ENCODE measurements around the gene ZNF138. TPM values are rescaled to one million over a fixed set of nuclear protein-coding genes. Genes with fewer than 3 reads are reported as not detected.

Gene ZNF138
- total and polyA plus RNA-seq, 7 experiments from 2014 or later, result 8.8 to 19.0 (median 12.4) TPM

DNA sequence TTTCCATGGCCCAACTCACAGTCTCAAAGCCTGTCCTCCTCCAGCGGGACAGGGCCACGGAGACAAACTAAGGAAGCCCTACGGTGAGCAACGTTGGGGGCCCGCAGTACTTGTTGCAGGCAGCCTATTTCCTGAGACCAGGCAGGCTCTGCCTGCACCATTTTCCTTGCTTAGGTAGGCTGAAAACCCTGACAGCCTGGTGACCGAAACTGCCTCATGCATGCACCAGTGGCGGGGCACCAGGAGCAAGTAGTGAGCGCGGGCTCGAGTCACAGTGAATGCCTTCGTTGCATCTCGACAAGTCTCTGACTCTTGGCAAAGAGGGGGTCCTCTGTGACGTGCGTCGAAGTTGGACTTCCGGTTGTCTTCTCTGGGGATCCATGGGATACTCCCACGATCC, 85.6 kb downstream of the ZNF138 start:
- POLR2A ChIA-PET, result no interaction called here
- Mint-ChIP-seq H3K4me3 (no peak overlapping the region), H3K27me3 (peaks cover 22 to 72% (median 46%) of the 10 kb centered on the region in 5 donors)

DNA sequence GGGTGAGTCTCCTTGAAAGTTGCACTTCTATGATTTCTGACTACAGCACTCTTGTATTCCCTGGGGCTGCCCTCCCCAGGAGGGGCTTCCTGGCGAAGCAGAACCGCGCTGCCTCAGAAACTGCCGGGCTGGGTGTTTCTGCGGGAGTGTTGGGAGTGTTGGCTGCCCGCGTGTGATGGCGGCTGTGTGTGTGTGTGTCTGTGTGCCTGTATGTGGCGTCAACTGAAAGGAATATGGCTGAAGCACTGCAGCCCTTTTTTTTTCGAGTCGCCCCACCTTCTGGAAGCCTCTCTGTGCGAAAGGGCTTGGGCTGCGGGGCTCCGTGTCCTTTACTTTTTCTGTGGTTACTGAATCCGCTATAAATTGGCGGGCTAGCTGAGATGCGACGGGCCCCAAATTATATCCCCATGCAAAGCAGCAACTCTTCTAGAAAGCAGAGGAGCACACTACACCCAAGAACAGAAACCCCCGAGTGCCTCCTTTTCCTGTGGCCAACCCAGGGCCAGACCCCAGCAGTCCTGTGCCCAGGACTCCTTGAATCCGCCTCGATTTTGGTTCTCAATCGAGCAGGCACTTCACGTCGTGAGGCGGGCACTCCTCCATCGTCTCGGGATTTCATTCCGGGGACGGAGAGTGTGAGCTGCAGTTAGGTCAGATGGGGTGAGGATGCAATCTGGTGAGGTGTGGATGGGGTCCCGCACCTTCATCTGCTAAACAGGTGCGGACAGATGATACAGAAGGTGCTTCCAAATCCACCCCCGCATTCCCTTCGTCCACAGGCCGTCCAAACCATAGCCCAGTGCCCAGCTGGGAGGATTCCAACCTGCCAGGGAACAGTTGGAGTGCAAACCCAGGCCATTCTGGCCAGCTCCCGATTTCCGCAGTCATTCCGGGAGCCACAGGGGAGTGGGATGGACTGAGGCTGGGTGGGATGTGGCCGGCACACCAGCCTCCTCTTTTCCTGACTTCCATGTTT, 86.4 kb downstream of the ZNF138 start:
- Mint-ChIP-seq H3K4me1 (peaks cover 3 to 24% (median 16%) of the 10 kb centered on the region in 7 donors), H3K4me3 (no peak overlapping the region), H3K36me3 (peaks cover 0 to 8% (median 5%) of the 10 kb centered on the region in 5 donors), H3K27me3 (peaks cover 24 to 80% (median 54%) of the 10 kb centered on the region in 5 donors), H3K9me3 (peaks cover 0 to 62% (median 3%) of the 10 kb centered on the region in 11 donors), H3K27ac (no peak overlapping the region)
- intact Hi-C loops (cut with micrococcal nuclease), result no loop called here
- H3K36me3 ChIP-seq (ENCODE audit: control insufficient read depth in 2 of 3, insufficient read depth in 3 of 3, low read length in 3 of 3), result no peaks in the 10 kb centered on the region
- H3K4me1 ChIP-seq (ENCODE audit: control insufficient read depth in 2 of 2, insufficient read depth in 2 of 2, low read length in 2 of 2), result no peaks in the 10 kb centered on the region
- no peak overlapping the region for H3K27ac ChIP-seq (ENCODE audit: low read depth, low read length)
- DNase-seq (peak in 1 of 9 donors; percentile 6), ATAC-seq (no peak)
- no peaks in the 10 kb centered on the region for H3K9me3 ChIP-seq (ENCODE audit: control insufficient read depth in 2 of 3, low read length in 3 of 3)
- H3K4me3 ChIP-seq (ENCODE audit: low read length), result no peak overlapping the region
- ChIA-PET CTCF (no interaction called here), POLR2A (interaction anchor here (0.6 kb wide), 1 partner anchor 10 kb away, joined by 3 read pairs; no protein-coding TSS in a partner anchor)
- peaks cover 0 to 10% of the 10 kb centered on the region in 2 donors for H3K27me3 ChIP-seq (ENCODE audit: control insufficient read depth in 2 of 2, insufficient read depth in 2 of 2, low read length in 2 of 2)

More for the DNA sequence above, 85.6 kb downstream of the ZNF138 start:
- ATAC-seq (no peak), DNase-seq (peak in 1 of 9 donors; percentile 10)
- CTCF ChIA-PET, result no interaction called here
- H3K36me3 Mint-ChIP-seq, result peaks cover 0 to 8% (median 5%) of the 10 kb centered on the region in 5 donors
- H3K4me1 ChIP-seq (ENCODE audit: control insufficient read depth in 2 of 2, insufficient read depth in 2 of 2, low read length in 2 of 2), result no peaks in the 10 kb centered on the region
- intact Hi-C loops (cut with micrococcal nuclease), result no loop called here
- H3K36me3 ChIP-seq (ENCODE audit: control insufficient read depth in 2 of 3, insufficient read depth in 3 of 3, low read length in 3 of 3), result no peaks in the 10 kb centered on the region
- H3K27me3 ChIP-seq (ENCODE audit: control insufficient read depth in 2 of 2, insufficient read depth in 2 of 2, low read length in 2 of 2), result peaks cover 0 to 10% of the 10 kb centered on the region in 2 donors
- peaks cover 3 to 24% (median 16%) of the 10 kb centered on the region in 7 donors for H3K4me1 Mint-ChIP-seq
- no peak overlapping the region for H3K4me3 ChIP-seq (ENCODE audit: low read length)
- no peak overlapping the region for H3K27ac ChIP-seq (ENCODE audit: low read depth, low read length)
- peaks cover 0 to 65% (median 3%) of the 10 kb centered on the region in 11 donors for H3K9me3 Mint-ChIP-seq
- H3K27ac Mint-ChIP-seq, result no peak overlapping the region
- no peaks in the 10 kb centered on the region for H3K9me3 ChIP-seq (ENCODE audit: control insufficient read depth in 2 of 3, low read length in 3 of 3)

DNA sequence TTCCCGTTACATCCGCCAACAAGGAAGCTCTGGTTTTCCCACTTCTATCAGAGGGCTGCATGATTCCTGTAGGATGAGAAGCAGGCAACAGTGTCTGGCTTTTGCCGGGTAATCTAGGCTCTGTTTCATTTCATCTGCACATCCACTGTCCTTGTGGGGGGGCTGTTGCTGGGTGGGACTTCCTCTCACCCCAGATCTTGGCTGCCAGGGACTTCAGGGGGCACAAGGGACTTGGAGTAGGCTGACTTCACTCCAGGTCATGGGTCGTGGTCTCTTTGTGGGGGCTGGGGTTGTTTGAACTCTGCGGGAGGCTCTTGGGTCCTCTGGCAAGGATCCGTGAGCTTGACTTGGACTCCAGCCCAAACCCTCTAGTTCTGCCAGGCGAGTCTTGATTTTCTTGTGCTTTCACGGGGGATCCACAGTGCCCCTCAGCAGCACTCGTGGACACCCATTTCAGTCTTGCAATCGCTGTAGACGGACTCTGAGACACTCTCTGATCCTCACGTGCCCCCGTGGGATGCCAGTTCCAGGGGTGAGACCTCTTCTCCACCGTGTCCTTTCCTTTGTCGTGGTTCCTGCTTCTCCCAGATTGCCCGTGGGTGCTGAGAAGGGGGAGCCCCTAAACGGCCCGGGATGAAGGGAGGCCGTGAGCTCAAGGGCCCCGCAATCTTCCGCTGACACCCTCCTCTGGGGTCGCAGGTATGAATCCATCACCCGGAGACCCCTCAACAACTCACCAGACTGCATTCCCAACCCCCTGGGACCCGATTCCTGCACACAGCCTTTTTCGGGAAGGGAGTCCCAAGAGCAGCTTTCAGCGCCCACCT, 87.4 kb downstream of the ZNF138 start:
- Histone ChIP-seq H3K27me3 (ENCODE audit: control insufficient read depth in 2 of 2, insufficient read depth in 2 of 2, low read length in 2 of 2) (peaks cover 0 to 10% of the 10 kb centered on the region in 2 donors), H3K4me1 (ENCODE audit: control insufficient read depth in 2 of 2, insufficient read depth in 2 of 2, low read length in 2 of 2) (no peaks in the 10 kb centered on the region), H3K27ac (ENCODE audit: low read depth, low read length) (no peak overlapping the region), H3K36me3 (ENCODE audit: control insufficient read depth in 2 of 3, insufficient read depth in 3 of 3, low read length in 3 of 3) (no peaks in the 10 kb centered on the region), H3K9me3 (ENCODE audit: control insufficient read depth in 2 of 3, low read length in 3 of 3) (no peaks in the 10 kb centered on the region), H3K4me3 (ENCODE audit: low read length) (no peak overlapping the region)
- H3K9me3 Mint-ChIP-seq, result peaks cover 0 to 62% (median 3%) of the 10 kb centered on the region in 11 donors
- CTCF ChIA-PET, result no interaction called here
- ATAC-seq (no peak), DNase-seq (peak in 1 of 9 donors; percentile 8)
- H3K36me3 Mint-ChIP-seq, result peaks cover 0 to 8% (median 5%) of the 10 kb centered on the region in 5 donors
- intact Hi-C loops (cut with micrococcal nuclease), result no loop called here
- peaks cover 3 to 24% (median 16%) of the 10 kb centered on the region in 7 donors for H3K4me1 Mint-ChIP-seq
- no peak overlapping the region for H3K27ac Mint-ChIP-seq
- H3K27me3 Mint-ChIP-seq, result peaks cover 26 to 84% (median 64%) of the 10 kb centered on the region in 5 donors
- peak overlapping the region in 4 of 10 donors; percentile 43 to 77 (median 67) for H3K4me3 Mint-ChIP-seq
- POLR2A ChIA-PET, result no interaction called here

DNA sequence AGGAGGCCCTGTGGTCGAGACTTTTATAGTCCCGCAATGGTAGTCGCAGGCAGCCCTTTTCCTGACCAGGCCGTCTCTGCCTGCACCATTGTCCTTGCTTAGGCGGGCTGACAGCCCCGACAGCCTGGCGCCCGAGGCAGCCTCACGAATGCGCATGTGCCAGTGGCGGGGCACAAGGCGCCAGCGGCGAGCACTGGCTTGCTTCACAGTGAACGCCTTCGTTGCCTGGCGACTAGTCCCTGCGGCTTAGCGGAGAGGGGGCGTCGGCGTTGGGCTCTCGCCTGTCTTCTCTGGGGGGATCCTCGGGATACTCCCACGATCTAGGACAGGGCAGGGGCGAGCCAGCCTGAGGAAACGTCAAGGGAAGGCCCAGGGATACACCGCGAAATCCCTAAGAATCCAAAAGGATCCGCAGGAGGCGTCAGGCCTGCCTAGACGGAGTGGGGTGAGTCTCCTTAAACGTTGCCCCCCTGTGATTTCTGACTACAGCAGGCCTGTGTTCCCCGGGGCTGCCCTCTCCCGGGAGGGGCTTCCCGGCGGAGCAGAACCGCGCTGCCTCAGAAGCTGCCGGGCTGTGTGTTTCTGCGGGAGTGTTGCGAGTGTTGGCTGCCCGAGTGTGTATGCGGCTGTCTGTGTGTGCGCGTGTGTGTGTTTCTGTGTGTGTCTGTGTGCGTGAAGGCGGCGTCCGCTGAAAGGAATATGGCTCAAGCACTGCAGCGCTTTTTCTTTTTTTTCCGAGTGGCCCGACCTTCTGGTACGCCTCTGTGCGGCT, 88.3 kb downstream of the ZNF138 start:
- peaks cover 0 to 18% (median 11%) of the 10 kb centered on the region in 7 donors for H3K4me1 Mint-ChIP-seq
- no peaks in the 10 kb centered on the region for H3K9me3 ChIP-seq (ENCODE audit: control insufficient read depth in 2 of 3, low read length in 3 of 3)

More for the DNA sequence above, 88.3 kb downstream of the ZNF138 start:
- H3K4me3 ChIP-seq (ENCODE audit: low read length), result no peak overlapping the region
- ChIA-PET POLR2A (no interaction called here), CTCF (no interaction called here)
- H3K27me3 Mint-ChIP-seq, result peaks cover 31 to 84% (median 67%) of the 10 kb centered on the region in 5 donors
- H3K36me3 ChIP-seq (ENCODE audit: control insufficient read depth in 2 of 3, insufficient read depth in 3 of 3, low read length in 3 of 3), result no peaks in the 10 kb centered on the region
- peak in 1 of 9 donors; percentile 17 for DNase-seq
- H3K4me3 Mint-ChIP-seq, result peak overlapping the region; percentile 44 to 82 (median 70)
- peaks cover 0 to 8% (median 5%) of the 10 kb centered on the region in 5 donors for H3K36me3 Mint-ChIP-seq
- peaks cover 0 to 55% (median 3%) of the 10 kb centered on the region in 11 donors for H3K9me3 Mint-ChIP-seq
- intact Hi-C loops (cut with micrococcal nuclease), result no loop called here
- no peak overlapping the region for H3K27ac ChIP-seq (ENCODE audit: low read depth, low read length)
- ATAC-seq, result peak; percentile 37
- H3K4me1 ChIP-seq (ENCODE audit: control insufficient read depth in 2 of 2, insufficient read depth in 2 of 2, low read length in 2 of 2), result no peaks in the 10 kb centered on the region
- H3K27me3 ChIP-seq (ENCODE audit: control insufficient read depth in 2 of 2, insufficient read depth in 2 of 2, low read length in 2 of 2), result peaks cover 0 to 10% of the 10 kb centered on the region in 2 donors
- H3K27ac Mint-ChIP-seq, result no peak overlapping the region

Other genes with a start within 250 kb of the ZNF138 start
- 10 to 100 TPM in 4 of 5 experiments, 1 to 10 TPM in 1; 10.0 to 20.4 (median 12.0) TPM for gene ZNF680, start 231.4 kb upstream of the ZNF138 start, total RNA-seq
- gene ZNF680, start 231.4 kb upstream of the ZNF138 start, polyA plus RNA-seq, result 10 to 100 TPM in 1 of 2 donors, 1 to 10 TPM in 1; 9.1 to 10.3 TPM
- gene ZNF107, start 128.3 kb upstream of the ZNF138 start, total RNA-seq, result 10 to 100 TPM; 11.2 to 33.5 (median 17.3) TPM
- gene ZNF107, start 128.3 kb upstream of the ZNF138 start, polyA plus RNA-seq, result 10 to 100 TPM; 11.8 to 15.6 TPM
- 10 to 100 TPM in 1 of 5 experiments, 1 to 10 TPM in 4; 3.8 to 10.9 (median 7.5) TPM for gene ZNF273, start 108.8 kb downstream of the ZNF138 start, total RNA-seq
- 1 to 10 TPM; 3.6 to 5.8 TPM for gene ZNF273, start 108.8 kb downstream of the ZNF138 start, polyA plus RNA-seq
- gene ZNF117, start 196.6 kb downstream of the ZNF138 start, total RNA-seq, result 1 to 10 TPM; 2.4 to 6.0 (median 4.4) TPM
- 1 to 10 TPM in 1 of 2 donors, under 1 TPM in 1; 0.71 to 1.1 TPM for gene ZNF117, start 196.6 kb downstream of the ZNF138 start, polyA plus RNA-seq
- 10 to 100 TPM; 12.2 to 22.9 (median 14.9) TPM for gene ERV3-1, start 212.3 kb downstream of the ZNF138 start, total RNA-seq
- gene ERV3-1, start 212.3 kb downstream of the ZNF138 start, polyA plus RNA-seq, result 10 to 100 TPM in 1 of 2 donors, 1 to 10 TPM in 1; 7.9 to 10.4 TPM

Data from naive thymus-derived CD4-positive, alpha-beta T cell (primary cell).